GM23338 (cell line): ENCODE data around the gene TBC1D12.

Experiments
- CREB1 ChIP-seq: fragments of 250-450 bp; sonication (Bioruptor Pico); IDR thresholded peaks from 2 replicates; pipeline ENCODE4 v1.5.0; 2020; ENCODE audit warnings: low read depth, mild to moderate bottlenecking, moderate library complexity
- CTCF ChIP-seq, 2 experiments: fragments of 200-600 bp in 1 of 2; sonication (generic) in 1 of 2; conservative IDR thresholded peaks; 2 replicates each; pipeline versions ENCODE4 v1.5.1 to v1.6.1; 2016 to 2017; ENCODE audit warnings: antibody characterized with exemption in 2 of 2, low read depth in 2 of 2, mild to moderate bottlenecking in 2 of 2, moderate library complexity in 1 of 2
- EZH2 ChIP-seq: fragments of 200-600 bp; sonication (generic); IDR thresholded peaks from one replicate; pipeline ENCODE4 v1.8.0; 2017; ENCODE audit warnings: antibody characterized with exemption, mild to moderate bottlenecking, low read depth; ENCODE audit not compliant: unreplicated experiment
- EZH2phosphoT487 ChIP-seq: fragments of 200-600 bp; sonication (generic); IDR thresholded peaks from one replicate; pipeline ENCODE4 v1.8.1; 2018; ENCODE audit warnings: antibody characterized with exemption; ENCODE audit not compliant: unreplicated experiment
- JUNB ChIP-seq: IDR thresholded peaks from one replicate; pipeline ENCODE4 v1.6.1; 2016; ENCODE audit warnings: antibody characterized with exemption; ENCODE audit not compliant: unreplicated experiment
- NANOG ChIP-seq: IDR thresholded peaks from 2 replicates; pipeline ENCODE4 v1.6.1; 2016; ENCODE audit warnings: antibody characterized with exemption, borderline replicate concordance
- POLR2AphosphoS5 ChIP-seq: IDR thresholded peaks from 2 replicates; pipeline ENCODE4 v1.6.1; 2016; ENCODE audit warnings: antibody characterized with exemption, low read depth
- STAT1 ChIP-seq: IDR thresholded peaks from one replicate; pipeline ENCODE4 v1.6.1; 2016; ENCODE audit warnings: antibody characterized with exemption; ENCODE audit not compliant: unreplicated experiment
- ZNF114 ChIP-seq: fragments of 250-450 bp; sonication (Bioruptor Pico); IDR thresholded peaks from 2 replicates; pipeline ENCODE4 v1.5.0; 2020; ENCODE audit warnings: mild to moderate bottlenecking, moderate library complexity
- ZNF331 ChIP-seq: fragments of 250-450 bp; sonication (Bioruptor Pico); IDR thresholded peaks from 2 replicates; pipeline ENCODE4 v1.5.0; 2020; ENCODE audit warnings: low read depth, mild to moderate bottlenecking, moderate library complexity
- ZNF462 ChIP-seq: fragments of 250-450 bp; sonication (Bioruptor Pico); IDR thresholded peaks from 2 replicates; pipeline ENCODE4 v1.5.0; 2020; ENCODE audit warnings: mild to moderate bottlenecking, moderate library complexity
- TF ChIP-seq, protein P1 (sequence below): IDR thresholded peaks from one replicate; pipeline ENCODE4 v1.6.1; 2018; ENCODE audit warnings: antibody characterized with exemption; ENCODE audit not compliant: unreplicated experiment
- TF ChIP-seq, protein P2 (sequence below): IDR thresholded peaks from 2 replicates; pipeline ENCODE4 v1.6.1; 2016; ENCODE audit warnings: antibody characterized with exemption

GRCh38 chr10:94432443-94432842 lies 30.1 kb downstream of the TBC1D12 start:
- TF ChIP-seq POLR2AphosphoS5 (no peak), CTCF (conservative IDR thresholded peaks at IDR 0.05; ENCODE audit: low read depth in 2 of 2) (no peak), EZH2 (no peak), JUNB (no peak), EZH2phosphoT487 (no peak), STAT1 (no peak), ZNF114 (no peak), CREB1 (CRISPR knock-in tag) (no peak), ZNF331 (no peak), NANOG (no peak), ZNF462 (no peak)
- TF ChIP-seq, protein P1, sequence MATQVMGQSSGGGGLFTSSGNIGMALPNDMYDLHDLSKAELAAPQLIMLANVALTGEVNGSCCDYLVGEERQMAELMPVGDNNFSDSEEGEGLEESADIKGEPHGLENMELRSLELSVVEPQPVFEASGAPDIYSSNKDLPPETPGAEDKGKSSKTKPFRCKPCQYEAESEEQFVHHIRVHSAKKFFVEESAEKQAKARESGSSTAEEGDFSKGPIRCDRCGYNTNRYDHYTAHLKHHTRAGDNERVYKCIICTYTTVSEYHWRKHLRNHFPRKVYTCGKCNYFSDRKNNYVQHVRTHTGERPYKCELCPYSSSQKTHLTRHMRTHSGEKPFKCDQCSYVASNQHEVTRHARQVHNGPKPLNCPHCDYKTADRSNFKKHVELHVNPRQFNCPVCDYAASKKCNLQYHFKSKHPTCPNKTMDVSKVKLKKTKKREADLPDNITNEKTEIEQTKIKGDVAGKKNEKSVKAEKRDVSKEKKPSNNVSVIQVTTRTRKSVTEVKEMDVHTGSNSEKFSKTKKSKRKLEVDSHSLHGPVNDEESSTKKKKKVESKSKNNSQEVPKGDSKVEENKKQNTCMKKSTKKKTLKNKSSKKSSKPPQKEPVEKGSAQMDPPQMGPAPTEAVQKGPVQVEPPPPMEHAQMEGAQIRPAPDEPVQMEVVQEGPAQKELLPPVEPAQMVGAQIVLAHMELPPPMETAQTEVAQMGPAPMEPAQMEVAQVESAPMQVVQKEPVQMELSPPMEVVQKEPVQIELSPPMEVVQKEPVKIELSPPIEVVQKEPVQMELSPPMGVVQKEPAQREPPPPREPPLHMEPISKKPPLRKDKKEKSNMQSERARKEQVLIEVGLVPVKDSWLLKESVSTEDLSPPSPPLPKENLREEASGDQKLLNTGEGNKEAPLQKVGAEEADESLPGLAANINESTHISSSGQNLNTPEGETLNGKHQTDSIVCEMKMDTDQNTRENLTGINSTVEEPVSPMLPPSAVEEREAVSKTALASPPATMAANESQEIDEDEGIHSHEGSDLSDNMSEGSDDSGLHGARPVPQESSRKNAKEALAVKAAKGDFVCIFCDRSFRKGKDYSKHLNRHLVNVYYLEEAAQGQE: no peak
- TF ChIP-seq, protein P2, sequence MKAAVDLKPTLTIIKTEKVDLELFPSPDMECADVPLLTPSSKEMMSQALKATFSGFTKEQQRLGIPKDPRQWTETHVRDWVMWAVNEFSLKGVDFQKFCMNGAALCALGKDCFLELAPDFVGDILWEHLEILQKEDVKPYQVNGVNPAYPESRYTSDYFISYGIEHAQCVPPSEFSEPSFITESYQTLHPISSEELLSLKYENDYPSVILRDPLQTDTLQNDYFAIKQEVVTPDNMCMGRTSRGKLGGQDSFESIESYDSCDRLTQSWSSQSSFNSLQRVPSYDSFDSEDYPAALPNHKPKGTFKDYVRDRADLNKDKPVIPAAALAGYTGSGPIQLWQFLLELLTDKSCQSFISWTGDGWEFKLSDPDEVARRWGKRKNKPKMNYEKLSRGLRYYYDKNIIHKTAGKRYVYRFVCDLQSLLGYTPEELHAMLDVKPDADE: no peak
